HG02884 (cell line): Measurements from ENCODE around the gene ELMO1.

Experiments
- ATAC-seq: cut with Tn5 transposase; IDR thresholded peaks from one replicate; pipeline ENCODE4 v1.9.1; 2021; ENCODE audit warnings: mild to moderate bottlenecking, moderate library complexity; ENCODE audit not compliant: unreplicated experiment

ELMO1 gene

DNA sequence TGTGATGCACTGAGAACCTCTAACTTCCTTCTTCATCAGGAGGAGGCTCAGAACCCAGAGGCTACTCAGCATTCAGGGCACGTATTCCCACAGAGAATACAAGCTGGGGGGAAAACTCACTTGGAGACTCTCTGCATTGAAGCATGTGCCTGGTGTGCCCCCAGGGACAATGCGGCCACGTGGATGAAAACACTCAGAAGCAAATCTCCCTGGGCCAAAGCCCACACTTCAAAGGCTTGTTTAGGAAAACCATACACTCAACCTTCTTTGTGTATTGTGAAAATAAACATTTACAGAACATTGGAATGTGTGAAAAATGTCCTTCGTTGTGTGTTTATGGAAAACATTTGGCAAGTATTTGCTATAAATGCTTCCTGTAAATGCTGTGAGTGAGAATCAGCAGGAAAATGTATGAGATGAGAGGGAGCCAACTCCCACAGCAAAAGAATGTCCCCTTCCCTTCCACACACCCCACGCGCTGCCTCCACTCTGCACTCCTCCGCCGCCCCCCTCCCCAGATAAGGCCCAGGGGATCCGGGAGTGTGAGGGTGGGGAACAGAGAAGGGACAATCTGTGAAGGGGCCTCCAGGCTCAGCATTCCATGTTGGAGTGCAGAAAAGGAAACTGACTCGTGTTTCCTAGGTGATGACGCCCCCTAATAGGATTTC is 339.5 kb downstream of the ELMO1 start:
- no peak for ATAC-seq

DNA sequence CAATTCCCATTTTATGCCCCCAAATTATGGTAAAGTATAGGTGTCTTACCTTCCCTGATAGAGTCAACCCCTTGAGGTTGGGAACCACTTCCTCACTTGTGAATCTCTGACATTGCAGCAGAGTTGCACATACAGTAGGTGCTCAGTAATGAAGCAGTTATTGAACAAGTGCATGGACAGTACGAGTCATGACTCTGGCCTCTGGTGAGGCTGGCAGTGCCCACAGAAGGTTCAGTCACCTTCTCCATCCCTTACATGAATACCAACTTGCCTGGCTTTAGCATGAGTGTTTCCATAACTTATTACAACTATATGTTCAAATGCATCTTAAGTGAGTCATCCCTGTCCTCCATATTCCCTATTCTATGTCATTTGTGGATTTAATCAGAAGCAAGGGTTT is 340.0 kb downstream of the ELMO1 start:
- no peak for ATAC-seq

- no peak for ATAC-seq
Observed at GRCh38 chr7:37107047-37107750, 341.5 kb downstream of the ELMO1 start.

DNA sequence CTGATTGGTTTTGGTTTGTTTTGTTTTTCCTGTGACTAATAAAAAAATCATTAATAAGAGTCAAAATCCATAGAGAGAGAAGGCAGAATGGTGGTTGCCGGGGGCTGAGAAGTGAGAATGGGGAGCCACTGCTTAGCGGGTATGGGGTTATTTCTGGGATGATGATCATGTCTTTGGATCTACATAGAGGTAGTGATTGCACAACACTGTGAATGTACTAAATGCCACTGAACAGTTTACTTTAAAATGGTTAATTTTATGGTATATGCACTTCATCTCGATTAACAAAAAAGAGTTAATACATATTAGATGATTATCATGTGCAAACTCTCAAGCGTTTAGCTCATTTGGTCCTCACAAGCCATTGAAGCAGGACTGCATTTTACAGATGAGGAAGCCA is 342.9 kb downstream of the ELMO1 start:
- no peak for ATAC-seq

DNA sequence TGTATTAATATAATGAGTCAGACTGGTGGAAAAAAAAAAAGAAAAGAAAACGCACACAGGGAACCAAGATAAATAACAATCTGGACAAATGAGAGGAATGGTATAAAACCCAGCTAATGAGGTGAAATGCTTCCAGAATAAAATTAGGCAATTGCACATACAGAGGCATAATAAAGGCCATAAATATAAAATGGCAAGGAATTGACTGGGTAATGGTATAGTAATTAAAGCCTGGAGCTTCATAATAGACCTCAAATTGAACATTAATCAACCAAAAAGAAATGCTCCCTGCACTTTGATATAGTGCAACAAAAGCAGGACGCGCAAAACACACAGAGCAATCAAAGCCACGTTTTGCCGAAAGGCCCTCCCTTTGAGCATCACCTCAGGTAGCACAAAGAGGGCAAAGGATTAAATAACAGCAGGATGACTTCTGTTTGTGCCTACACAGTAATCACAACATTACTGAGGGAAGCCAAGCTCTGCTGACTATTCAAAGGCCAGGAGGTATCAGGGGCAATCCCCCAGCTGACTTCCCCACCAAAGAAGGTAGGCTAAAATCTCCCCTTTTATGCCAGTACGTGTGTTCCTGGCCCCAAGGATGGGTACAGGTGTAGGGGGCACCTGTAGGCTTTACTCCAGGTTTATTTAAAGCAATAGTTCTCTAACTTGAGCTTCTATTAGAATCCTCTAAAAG is 343.7 kb downstream of the ELMO1 start:
- no peak for ATAC-seq

- ATAC-seq, result no peak
Observed at GRCh38 chr7:37102518-37103137, 346.0 kb downstream of the ELMO1 start.

GRCh38 chr7:37100735-37101331 is 347.8 kb downstream of the ELMO1 start:
- ATAC-seq, result no peak

DNA sequence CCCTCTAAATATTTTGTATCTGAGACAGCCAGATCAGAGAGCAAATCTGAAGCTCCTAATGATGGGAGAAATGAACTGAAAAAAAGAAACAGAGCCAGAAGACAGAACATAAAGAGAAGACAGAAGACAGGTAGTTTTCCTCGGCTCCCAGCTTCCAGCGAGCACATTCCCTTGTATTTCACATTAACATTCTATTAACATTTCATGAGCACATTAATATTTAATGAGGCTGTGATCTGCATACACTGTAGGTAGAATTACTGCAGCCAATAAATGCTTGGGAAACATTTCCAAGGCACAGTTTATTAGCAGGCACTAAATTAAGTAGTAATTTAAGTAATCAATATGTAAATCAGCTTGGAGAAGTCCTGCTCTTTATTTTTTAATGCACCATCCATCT is 349.9 kb downstream of the ELMO1 start:
- no peak for ATAC-seq

GRCh38 chr7:37097983-37098382 is 350.7 kb downstream of the ELMO1 start:
- ATAC-seq, result no peak

DNA sequence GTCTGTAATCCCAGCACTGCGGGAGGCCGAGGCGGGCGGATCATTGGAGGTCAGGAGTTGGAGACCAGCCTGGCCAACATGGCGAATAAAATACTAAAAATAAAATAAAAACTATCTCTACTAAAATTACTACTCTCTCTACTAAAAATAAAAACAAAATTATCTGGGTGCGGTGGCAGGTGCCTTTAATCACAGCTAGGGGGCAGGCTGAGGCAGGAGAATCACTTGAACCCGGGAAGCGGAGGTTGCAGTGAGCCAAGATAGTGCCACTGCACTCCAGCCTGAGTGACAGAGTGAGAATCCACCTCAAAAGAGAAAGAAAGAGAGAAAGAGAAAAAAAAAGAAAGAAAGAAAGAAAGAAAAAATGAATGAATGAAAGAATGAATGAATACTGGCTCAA is 351.4 kb downstream of the ELMO1 start:
- no peak for ATAC-seq

DNA sequence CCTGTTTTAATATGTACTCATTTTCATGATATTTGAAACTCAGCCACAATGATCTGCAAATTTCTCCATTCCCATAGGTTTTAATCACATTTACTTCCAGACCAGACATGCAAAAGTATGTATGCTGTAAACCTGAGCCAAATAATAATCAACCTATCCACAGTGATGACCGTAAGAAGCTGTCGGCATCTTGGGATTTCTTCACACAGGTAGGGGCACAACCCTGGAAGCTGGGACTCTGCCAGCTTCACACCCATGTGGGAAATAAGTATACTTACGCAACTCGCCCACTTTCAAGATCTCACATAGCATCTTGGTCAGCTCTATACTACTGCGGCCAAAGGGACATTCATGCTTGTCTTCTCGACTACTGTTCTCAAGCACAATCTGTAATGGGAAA is 352.3 kb downstream of the ELMO1 start:
- no peak for ATAC-seq

- no peak for ATAC-seq
Observed at GRCh38 chr7:37095122-37095521, 353.5 kb downstream of the ELMO1 start.

DNA sequence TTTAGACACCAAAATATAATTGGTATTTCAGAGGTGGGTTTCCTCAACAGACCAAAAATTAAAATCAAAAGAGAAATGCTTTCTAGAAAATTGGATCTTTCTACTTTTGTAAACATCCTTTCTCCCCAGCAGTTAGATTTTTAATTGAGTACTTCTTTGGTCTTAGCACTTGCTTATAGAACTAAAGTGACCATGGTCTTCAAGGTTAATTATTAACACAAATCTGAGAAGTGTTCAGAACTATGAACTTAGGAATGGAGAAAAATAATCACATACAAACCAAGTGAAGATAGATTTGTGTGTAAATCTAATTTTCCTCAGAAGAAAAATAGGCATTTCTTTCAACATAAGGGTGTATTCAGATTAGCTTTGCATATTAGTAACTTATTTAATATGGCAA is 355.4 kb downstream of the ELMO1 start:
- no peak for ATAC-seq

- ATAC-seq, result no peak
Observed at GRCh38 chr7:37092548-37092947, 356.1 kb downstream of the ELMO1 start.

DNA sequence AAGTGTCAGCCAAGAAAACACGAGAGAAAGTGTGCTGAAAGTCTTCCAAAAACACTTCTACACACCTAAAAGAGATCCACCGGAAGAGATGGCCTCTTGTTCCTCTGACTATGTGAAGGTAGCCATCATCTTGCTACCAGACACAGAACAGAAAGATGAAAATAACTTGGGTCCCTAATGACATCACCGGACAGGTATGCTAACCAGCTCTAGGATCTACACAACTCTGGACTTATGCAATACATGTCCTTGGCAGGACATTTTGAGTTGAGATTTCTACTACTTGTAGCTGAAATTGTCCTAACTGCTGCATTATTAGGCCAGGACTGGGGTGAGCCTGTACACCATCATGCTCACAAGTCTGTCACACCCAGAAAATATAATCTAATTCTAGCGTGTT is 358.7 kb downstream of the ELMO1 start:
- ATAC-seq, result no peak

- no peak for ATAC-seq
Observed at GRCh38 chr7:37085600-37085999, 363.1 kb downstream of the ELMO1 start.

- no peak for ATAC-seq
Observed at GRCh38 chr7:37084303-37084702, 364.4 kb downstream of the ELMO1 start.

DNA sequence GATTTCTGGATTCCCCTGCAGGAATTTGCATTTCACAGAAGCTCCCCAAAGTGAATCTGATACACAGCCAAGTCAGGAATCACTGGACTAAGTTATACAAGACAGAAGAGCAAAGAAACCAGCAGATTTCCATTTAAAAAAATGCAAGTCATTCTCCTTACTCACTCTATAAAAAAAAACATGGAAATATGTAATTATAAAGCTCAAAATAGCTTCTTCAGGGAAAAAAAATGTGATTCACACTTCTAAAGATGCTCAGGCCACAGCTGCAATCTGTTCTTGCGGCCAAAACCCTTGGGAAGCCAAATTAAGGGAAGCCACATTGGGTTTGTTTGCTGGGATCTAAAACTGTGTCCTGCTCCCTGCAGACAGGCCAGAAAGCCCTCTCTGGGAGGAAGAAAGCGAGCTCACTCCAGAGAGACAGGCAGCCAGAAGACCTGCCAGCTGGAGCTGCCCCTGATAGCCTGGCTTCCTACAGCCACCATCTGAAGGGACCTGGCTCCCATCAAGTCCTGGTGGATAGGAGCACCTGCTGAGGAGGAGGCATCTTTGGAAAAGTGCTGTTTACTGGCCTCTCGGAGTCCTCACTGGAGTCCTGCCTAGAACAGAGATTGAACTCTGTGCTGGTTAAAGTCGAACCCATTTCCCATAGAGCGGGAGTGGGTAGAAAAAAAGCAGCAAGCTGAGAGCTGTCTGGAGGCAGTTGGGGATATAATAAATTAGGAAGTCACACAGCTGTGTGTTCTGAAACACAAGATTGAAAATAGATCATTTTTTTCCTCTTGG is 365.2 kb downstream of the ELMO1 start:
- no peak for ATAC-seq

DNA sequence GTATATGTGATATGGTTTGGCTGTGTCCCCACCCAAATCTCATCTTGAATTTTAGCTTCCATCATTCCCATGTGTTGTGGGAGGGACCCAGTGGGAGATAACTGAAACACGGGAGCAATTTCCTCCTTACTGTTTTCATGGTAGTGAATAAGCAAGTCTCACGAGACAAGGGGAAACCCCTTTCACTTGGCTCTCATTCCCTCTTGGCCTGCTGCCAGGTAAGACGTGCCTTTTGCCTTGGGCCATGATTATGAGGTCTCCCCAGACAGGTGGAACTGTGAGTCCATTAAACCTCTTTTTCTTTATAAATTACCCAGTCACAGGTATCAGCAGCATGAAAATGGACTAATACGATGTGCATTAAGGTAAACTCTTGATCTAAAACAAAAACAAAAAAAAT is 367.2 kb downstream of the ELMO1 start:
- ATAC-seq, result no peak

- ATAC-seq, result no peak
Observed at GRCh38 chr7:37079420-37079819, 369.2 kb downstream of the ELMO1 start.

DNA sequence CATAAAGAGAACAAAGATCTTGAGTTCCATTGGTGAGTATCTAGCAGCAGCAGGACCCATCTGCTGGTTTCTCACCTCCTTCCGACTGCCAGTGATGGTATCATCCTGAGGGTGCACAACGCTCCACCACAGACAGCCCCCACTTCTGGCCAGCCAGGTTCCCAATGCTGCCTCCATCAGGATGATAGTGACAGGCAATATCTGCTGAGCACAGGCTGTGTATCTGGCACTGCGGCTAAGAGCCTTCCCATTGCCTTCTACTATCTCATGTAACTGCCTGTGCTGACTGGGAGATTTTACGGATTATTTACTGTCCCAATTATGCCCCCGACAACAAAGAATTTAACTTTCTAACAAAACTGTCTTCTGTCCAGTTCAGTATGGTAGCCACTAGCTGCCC is 372.0 kb downstream of the ELMO1 start:
- no peak for ATAC-seq
